Body of pancreas (tissue), 4 donors: ENCODE measurements around the gene PPP4R1.

Experiments
- CTCF ChIP-seq, 7 experiments: fragments of 450-650 bp in 4 of 7; fragments of 200-600 bp in 3 of 7; sonication (generic) in 3 of 7; IDR thresholded peaks; one replicate each; pipeline ENCODE4 v1.5.1; 2016 to 2019; ENCODE audit warnings: antibody characterized with exemption in 7 of 7
- POLR2A ChIP-seq, 3 donors: fragments of 450-650 bp; IDR thresholded peaks; one replicate each; pipeline ENCODE4 v1.6.1; 2016; ENCODE audit warnings: antibody characterized with exemption in 3 of 3, mild to moderate bottlenecking in 2 of 3

- TF ChIP-seq CTCF (IDR thresholded peaks at IDR 0.05) (no peak), POLR2A (IDR thresholded peaks at IDR 0.05) (no peak)
Measured at GRCh38 chr18:9587924-9588323, 26.4 kb downstream of the PPP4R1 start.
